Measurements from ENCODE around the gene PSG3.
"Not testable (repeated sequence)": the region's sequence is repeated elsewhere in the genome, so short reads cannot be mapped to it uniquely, and the experiment has no call there.

The PSG3 gene

GRCh38 chr19:42740381-42740780 lies at the start of gene PSG3:
TSS of gene PSG3 (minus strand) at chr19:42740481. CDS start at chr19:42740384, 97 bp downstream.
- not testable (repeated sequence) for DNase-seq

GRCh38 chr19:42788766-42789165 lies 48.5 kb upstream of the PSG3 start:
- DNase-seq, result not testable (repeated sequence)

GRCh38 chr19:42787766-42788165 lies 47.5 kb upstream of the PSG3 start:
- DNase-seq, result not testable (repeated sequence)

- peak; percentile 66 for DNase-seq
Observed at GRCh38 chr19:42776750-42777612, 36.7 kb upstream of the PSG3 start.

- DNase-seq, result not testable (repeated sequence)
Observed at GRCh38 chr19:42774510-42775158, 34.4 kb upstream of the PSG3 start.

- DNase-seq, result not testable (repeated sequence)
Observed at GRCh38 chr19:42767319-42767718, 27.0 kb upstream of the PSG3 start.

- not testable (repeated sequence) for DNase-seq
Observed at GRCh38 chr19:42766871-42767270, 26.6 kb upstream of the PSG3 start.

- DNase-seq, result no peak
Observed at GRCh38 chr19:42764836-42765235, 24.6 kb upstream of the PSG3 start.

GRCh38 chr19:42762789-42763188 lies 22.5 kb upstream of the PSG3 start:
- DNase-seq, result no peak

- not testable (repeated sequence) for DNase-seq
Observed at GRCh38 chr19:42761924-42762295, 21.6 kb upstream of the PSG3 start.

- DNase-seq, result not testable (repeated sequence)
Observed at GRCh38 chr19:42760954-42761923, 21.0 kb upstream of the PSG3 start.

GRCh38 chr19:42758667-42759066 lies 18.4 kb upstream of the PSG3 start:
- DNase-seq, result not testable (repeated sequence)

GRCh38 chr19:42752246-42752645 lies 12.0 kb upstream of the PSG3 start:
- not testable (repeated sequence) for DNase-seq

- DNase-seq, result not testable (repeated sequence)
Observed at GRCh38 chr19:42741726-42742607, 1.7 kb upstream of the PSG3 start.

GRCh38 chr19:42737581-42738011 lies 2.7 kb downstream of the PSG3 start:
- not testable (repeated sequence) for DNase-seq

- DNase-seq, result not testable (repeated sequence)
Observed at GRCh38 chr19:42728341-42728740, 11.9 kb downstream of the PSG3 start.

- DNase-seq, result not testable (repeated sequence)
Observed at GRCh38 chr19:42714000-42714399, 26.3 kb downstream of the PSG3 start.

GRCh38 chr19:42712753-42713152 lies 27.5 kb downstream of the PSG3 start:
- DNase-seq, result not testable (repeated sequence)

- not testable (repeated sequence) for DNase-seq
Observed at GRCh38 chr19:42710986-42711385, 29.3 kb downstream of the PSG3 start.

- no peak for DNase-seq
Observed at GRCh38 chr19:42697884-42698283, 42.4 kb downstream of the PSG3 start.

GRCh38 chr19:42695811-42696503 lies 44.3 kb downstream of the PSG3 start:
- DNase-seq, result no peak

All from activated CD8-positive, alpha-beta memory T cell treated with anti-CD3 and anti-CD28 coated beads for 24 hours (primary cell).